Choroid plexus epithelial cell (primary cell): ENCODE results near the gene ORMDL3.

Experiments used
- DNase-seq: peaks from one replicate; pipeline ENCODE4 v3.0.0-alpha.2; 2010; ENCODE audit warnings: low read depth
- H3K4me3 ChIP-seq: 2 replicates; pipeline ENCODE4 v1.5.1; 2011; ENCODE audit warnings: low read depth, mild to moderate bottlenecking, control low read depth, low read length, moderate library complexity
- TF ChIP-seq, protein P1 (sequence below): conservative IDR thresholded peaks from 2 replicates; pipeline ENCODE4 v1.5.1; 2011; ENCODE audit warnings: low read depth, mild to moderate bottlenecking, control low read depth, inconsistent platforms, low read length, moderate library complexity

ORMDL3 gene

DNA sequence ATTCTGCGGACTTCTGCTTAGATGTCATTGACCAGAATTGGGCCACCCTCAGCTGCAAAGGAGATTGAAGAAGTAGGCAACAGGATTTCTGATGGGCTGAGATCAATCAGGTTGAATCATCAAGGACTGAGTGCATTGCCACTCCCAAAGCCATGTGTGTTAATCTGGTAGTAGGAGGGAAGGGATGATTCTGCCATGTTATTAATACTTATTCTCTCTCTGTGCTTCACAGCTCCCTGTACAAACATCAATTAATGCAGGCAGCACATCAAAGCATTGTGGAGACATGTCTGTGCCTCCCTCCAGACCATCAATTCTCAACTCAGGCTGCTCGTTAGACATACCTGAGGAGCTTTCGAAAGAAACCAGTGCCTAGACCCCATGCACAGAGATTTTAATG lies 11.7 kb upstream of the ORMDL3 start:
- TF ChIP-seq, protein P1, sequence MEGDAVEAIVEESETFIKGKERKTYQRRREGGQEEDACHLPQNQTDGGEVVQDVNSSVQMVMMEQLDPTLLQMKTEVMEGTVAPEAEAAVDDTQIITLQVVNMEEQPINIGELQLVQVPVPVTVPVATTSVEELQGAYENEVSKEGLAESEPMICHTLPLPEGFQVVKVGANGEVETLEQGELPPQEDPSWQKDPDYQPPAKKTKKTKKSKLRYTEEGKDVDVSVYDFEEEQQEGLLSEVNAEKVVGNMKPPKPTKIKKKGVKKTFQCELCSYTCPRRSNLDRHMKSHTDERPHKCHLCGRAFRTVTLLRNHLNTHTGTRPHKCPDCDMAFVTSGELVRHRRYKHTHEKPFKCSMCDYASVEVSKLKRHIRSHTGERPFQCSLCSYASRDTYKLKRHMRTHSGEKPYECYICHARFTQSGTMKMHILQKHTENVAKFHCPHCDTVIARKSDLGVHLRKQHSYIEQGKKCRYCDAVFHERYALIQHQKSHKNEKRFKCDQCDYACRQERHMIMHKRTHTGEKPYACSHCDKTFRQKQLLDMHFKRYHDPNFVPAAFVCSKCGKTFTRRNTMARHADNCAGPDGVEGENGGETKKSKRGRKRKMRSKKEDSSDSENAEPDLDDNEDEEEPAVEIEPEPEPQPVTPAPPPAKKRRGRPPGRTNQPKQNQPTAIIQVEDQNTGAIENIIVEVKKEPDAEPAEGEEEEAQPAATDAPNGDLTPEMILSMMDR = no peak
- DNase-seq = no peak
- H3K4me3 ChIP-seq = no peak overlapping the region

DNA sequence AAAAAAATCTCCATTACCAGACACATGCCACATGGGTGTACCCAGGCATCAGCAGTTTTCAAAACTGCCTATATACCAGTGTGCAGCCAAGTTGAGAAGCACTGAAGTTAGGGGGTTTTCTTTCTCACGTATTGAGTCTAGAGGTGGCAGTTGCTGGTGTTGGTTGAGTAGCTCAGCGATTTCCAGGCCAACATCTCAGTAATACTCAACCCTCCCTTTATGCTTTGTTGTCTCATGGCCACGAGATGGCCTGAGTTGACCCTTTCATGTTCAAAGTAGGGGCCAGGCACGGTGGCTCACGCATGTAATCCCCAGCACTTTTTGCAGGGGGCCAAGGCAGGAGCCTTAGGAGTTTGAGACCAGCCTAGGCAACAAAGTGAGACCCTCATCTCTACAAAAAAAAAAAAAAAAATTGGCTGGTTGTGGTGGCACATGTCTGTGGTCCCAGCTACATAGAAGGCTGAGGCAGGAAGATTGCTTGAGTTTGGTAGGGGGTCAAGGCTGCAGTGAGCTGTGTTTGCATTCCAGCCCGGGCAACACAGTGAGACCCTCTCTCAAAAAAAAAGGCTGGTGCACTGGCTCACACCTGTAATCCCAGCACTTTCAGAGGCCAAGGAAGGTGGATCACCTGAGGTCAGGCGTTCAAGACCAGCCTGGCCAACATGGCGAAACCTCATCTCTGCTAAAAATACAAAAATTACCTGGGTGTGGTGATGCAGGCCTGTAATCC lies 10.9 kb upstream of the ORMDL3 start:
- TF ChIP-seq, protein P1 = no peak
- no peak overlapping the region for H3K4me3 ChIP-seq
- no peak for DNase-seq

DNA sequence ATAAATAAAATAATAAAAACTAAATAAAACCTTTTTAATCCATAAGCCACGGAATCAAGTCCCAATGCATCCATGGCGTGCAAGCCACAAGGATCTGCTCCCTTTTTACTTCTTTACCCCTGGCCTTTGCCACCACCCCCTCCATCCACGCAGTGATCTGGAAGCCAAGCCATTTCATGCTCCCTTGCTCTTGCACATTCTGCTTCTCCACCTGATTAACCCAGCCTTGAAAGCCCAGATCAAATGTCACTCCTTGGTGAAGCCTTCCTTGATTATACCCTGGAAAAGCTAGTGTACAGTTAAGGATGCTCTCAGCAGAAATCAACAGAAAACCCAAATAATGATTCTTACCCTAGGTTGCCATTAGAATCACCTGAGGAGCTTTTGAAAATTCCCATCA lies 10.0 kb upstream of the ORMDL3 start:
- no peak overlapping the region for H3K4me3 ChIP-seq
- no peak for DNase-seq
- TF ChIP-seq, protein P1 = no peak

DNA sequence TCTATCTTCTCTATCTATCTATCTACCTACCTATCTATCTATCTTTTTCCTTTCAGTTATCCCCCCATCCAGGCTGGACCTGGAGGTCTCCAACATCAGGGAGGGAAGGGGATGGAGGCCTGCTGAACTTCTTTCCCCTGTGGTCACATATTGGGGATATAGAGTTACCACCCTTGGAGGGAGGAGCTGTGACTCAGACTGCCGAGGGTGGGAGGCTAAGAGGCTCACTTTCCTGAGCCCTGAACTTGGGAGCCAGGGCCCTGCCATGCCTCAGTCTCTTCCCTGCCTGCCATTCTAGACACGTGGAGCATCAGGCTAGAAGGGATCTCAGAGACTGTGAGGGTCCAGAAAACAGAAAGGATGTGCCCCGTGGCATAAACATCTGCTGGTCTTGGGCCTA lies 8.5 kb upstream of the ORMDL3 start:
- TF ChIP-seq, protein P1 = no peak
- no peak overlapping the region for H3K4me3 ChIP-seq

DNA sequence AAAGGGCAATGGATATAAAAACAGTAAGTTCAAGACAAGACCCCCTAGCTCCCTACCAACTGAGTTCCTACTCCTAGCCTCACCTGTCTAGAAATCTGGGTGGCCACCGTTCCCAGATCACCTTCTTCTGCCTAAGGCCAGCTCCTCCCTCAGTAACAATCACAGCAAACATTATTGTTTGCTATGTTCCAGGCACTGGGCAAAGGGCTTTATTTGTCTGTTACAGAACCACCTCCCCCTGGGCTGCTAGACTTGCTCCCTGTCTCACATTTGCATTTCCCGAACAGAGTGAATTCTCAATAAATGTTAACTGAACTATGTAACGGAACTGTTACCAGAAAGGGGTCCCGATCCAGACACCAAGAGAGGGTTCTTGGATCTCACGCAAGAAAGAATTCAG lies 6.9 kb upstream of the ORMDL3 start:
- DNase-seq = no peak
- H3K4me3 ChIP-seq = no peak overlapping the region
- TF ChIP-seq, protein P1 = no peak

More for the DNA sequence above, 8.5 kb upstream of the ORMDL3 start:
- peak; percentile 34 for DNase-seq

DNA sequence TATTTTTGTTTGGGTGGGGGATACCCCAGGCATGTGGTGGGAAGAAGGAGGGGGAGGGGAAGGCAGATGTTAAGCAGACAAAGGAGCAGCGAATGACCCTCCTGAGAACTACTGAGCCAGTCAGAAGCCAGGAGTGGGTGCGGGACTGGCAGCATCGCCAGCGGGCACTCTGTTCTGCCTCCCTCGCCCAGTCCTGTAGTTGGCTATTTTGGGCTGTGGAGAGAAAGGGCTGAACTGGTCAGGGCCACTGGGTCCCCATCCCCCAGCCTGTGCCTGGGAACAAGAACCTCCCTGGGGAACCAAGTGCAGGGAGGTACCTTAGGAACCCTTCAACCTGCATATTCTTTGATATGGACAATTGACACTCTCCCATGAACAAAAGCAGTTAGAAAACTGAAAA lies 6.5 kb upstream of the ORMDL3 start:
- TF ChIP-seq, protein P1 = no peak
- H3K4me3 ChIP-seq = no peak overlapping the region
- DNase-seq = no peak
